GM21786 (cell line): ENCODE results near the gene SLC35E3.

Experiments used
- ATAC-seq: cut with Tn5 transposase; IDR thresholded peaks from one replicate; pipeline ENCODE4 v1.9.1; 2021; ENCODE audit not compliant: unreplicated experiment

Gene SLC35E3

DNA sequence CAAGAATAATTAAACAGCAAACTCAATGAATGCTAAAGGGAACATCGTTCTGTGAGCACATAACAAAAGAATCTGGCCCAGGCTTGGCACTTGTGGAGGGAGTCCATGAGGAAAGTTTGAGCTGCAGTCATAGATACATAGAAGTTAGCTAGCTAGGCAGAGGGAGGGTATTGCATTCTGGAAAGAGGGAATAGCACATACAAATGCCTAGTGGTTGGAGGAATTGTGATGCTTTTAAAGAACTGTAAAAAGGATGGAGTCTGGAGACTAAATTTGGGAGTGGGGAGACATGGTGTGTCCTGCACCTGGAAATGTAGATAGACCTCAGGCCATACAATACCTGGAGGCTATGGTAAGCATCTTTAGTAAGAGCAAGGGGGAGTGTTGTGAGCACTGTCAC lies 24.0 kb downstream of the SLC35E3 start:
- ATAC-seq, result no peak

DNA sequence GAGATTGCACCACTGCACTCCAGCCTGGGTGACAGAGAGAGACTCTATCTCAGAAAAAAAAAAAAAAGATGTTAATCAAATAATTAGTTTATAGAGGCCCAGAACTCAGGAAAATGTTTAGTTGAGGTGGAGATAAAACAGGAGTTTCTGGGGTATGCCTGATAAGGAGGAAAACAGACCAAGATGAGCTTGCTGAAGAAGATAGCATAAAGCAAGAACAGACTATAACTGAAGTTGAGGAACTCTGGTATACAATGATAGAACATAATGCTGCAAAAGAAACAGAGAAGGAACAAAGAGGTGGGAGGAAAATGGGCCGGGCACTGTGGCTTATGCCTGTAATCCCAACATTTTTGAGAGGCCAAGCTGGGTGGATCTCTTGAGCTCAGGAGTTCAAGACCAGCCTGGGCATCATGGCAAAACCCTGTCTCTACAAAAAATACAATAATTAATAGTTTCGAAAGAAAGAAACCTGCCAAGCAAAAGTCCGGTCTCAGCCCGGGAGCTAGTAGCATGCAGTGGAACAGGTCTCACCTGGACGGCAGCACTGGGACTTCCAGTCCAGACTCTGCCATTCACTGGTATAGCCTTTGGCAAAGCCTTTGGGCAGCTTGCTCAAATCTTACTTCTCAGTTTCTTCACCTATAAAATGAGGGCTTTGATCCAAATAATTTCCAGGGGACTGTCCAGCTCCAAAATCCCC lies 25.4 kb downstream of the SLC35E3 start:
- ATAC-seq, result no peak

DNA sequence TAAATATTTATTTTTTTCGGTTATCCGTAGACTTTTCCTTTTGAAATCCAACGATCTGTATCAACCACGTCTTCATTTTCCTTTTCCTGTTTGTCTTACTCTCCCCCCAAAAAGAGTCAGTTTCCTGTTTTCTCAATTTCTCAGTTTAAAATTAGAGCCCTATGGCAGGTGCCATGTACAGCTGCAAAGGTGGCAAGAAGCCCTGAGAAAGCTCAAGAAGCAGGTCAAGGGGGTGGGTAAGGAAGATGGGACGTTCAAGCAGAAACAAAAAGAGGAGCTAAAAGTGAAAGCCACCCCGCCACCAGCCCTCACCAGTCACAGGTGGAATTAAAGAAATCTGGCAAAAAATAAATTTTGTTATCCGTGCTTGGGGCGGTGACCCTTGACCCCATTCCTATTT lies 26.7 kb downstream of the SLC35E3 start:
- peak; percentile 72 for ATAC-seq

DNA sequence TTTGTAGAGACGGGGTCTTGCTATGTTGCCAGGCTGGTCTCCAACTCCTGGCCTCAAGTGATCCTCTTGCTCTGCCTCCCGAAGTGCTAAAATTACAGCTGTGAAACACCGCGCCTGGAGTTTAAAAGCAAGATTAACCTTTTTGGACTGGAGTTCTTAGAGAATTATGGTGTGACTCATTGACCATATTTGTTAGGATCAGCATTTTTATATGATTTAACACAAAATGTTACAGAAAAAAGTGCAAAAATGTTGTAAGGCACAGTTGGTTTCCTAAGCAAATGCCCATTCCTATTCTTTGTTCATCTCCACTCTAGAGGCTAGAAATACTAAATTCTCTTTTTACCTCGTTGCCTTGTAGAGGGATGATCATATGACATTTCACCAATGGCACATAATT lies 27.6 kb downstream of the SLC35E3 start:
- ATAC-seq, result no peak

DNA sequence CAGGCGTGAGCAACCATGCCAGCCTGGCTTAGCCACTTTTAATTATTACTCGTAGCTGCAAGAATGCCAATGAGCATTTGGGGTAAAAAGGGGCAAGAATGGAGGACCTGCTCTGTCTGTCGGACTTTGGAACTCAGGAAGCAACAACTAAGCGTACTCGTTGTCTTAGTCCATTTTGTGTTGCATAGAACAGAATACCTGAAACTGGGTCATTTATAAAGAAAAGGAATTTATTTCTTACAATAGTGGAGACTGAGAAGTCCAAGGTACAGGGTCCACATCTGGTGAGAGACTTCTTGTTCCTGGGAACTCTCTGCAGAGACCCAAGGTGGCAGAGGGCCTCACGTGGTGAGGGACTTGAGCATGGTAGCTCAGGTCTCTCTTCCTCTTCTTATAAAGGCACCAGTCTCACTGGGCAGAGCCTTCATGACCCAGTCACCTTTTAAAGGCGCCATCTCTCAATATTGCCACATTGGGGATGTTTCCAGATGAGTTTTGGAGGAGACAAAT lies 29.2 kb downstream of the SLC35E3 start:
- ATAC-seq, result no peak

DNA sequence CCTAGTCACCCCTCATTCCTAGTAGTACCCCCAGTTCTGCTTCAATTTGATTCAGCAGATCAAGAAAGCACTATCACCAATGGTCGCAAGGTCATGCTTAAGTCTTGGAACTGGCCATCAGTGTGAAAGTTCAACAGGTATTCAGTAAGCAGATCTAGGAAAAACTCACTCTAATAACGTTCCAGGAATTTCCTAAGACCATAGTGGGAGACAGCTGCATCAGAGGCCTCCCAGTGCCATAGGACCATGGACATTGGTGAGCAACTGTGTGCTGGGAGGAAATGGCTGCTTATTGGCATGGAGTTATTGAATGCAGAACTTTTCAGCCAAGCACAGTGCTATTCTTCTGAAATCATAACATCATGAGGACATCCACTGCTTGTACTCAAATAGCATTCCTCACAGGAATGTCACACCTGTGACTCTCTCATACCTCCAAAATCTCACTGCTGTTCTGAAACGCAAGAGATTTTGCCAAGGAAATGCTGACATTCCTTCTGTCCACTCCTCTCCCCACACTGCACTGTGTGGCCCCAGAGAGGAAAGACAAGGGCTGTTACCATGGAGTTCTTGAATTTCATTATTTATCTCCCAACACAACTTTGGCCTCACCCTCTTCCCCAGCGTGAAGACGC lies 31.1 kb downstream of the SLC35E3 start:
- ATAC-seq, result no peak

DNA sequence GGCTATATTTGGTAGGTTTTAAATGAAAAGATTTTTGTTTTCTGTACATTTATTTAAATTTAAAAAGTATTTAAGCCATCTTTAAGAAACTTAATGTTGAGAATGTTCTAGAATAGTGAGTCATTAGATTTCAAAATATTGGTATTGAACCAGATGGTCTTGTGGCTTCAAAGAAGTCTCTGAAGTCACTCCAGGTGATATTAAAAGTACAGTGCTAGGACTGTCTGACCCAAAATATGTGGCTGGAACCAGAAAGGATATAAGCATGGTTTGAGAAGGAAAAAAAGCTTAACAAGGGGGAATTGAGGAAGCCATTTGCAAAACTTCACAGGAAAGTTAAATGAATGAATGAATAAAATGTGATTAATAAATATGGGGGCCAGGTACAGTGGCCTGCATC lies 33.3 kb downstream of the SLC35E3 start:
- ATAC-seq, result no peak

DNA sequence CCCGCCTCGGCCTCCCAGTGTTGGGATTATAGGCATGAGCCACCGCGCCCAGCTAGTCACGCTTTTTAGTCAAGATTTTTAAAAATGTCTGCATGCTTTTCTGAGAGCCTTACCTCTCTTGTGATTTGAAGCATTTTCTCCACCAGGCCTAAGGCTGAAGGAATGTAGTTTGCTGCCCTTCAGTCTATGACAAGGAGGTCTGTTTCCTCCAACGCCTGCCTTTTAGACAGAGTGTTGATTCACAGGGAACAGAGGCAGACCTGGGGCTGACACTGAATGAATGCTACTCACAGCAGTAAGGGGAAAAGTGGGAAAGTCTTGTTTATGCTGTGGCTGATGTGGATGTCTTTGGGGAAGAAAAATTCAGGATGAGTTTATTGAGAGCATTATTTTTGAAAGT lies 34.8 kb downstream of the SLC35E3 start:
- no peak for ATAC-seq

DNA sequence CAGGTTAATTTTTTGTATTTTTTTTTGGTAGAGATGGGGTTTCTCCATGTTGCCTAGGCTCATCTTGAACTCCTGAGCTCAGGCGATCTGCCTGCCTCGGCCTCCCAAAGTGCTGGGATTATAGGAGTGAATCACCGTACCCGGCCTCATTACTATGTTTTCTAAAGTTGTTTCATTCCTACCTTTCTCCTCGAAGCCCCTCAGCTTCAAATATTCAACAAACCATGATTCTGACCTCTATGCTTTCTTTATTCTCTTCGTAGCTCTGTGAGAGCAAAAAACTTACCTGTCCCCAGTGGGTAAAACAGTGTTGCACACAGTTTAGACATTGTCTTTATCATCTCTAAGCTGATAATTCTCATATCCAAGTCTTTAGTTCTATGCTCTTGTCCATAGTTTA lies 35.8 kb downstream of the SLC35E3 start:
- no peak for ATAC-seq

DNA sequence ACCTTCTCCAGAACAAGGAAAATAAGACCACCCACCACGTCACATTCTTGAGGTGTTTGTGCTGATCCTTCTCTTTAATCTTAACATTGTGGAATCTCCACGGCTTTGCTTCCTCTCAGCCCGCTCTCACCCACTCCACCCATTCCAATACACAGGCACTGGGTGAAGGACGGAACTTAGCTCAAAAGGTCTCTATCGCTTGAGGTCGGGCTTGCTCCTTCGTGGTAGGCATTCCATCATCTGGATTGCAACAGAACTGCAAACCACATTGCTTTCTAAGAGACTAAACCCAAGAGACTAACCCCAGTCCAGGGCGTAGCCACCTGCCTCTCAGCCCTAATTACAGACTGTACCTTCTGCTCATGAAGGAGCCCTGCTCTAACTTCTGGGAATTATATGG lies 38.0 kb downstream of the SLC35E3 start:
- no peak for ATAC-seq

DNA sequence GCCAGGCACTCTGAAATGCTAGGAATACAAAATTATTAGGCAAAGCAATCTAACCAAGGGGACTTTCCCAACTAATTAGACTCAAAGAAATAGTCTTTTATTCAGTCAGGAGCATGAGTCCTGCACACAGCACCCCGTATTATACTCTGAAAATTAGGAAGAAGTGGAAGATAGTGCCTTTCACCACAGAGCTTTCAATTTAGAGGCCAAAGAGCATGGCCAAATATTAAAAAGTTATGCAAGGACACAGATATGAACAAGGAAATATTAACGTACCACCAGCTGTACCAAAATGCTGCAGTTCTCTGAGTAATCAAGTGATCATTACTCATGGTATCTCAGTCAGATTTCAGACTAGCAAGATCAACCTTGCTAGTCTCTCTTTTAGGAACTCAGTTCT lies 39.4 kb downstream of the SLC35E3 start:
- no peak for ATAC-seq

DNA sequence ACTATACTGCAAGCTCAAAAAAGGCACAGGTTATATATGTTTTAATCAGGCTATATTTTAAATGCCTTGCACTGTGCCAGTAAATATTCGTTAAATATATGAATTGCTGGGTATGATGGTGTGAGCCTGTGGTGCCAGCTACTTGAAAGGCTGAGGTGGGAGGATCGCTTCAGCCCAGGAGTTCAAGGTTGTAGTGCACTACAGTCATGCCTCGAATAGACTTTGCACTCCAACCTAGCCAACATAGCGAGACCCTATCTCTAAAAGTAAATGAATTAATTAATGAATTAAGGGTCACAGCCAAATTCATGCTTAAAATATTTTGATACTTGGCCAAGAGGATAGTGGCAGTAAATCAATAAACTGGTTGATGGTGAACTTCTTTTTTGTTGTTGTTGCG lies 39.8 kb downstream of the SLC35E3 start:
- ATAC-seq, result no peak

DNA sequence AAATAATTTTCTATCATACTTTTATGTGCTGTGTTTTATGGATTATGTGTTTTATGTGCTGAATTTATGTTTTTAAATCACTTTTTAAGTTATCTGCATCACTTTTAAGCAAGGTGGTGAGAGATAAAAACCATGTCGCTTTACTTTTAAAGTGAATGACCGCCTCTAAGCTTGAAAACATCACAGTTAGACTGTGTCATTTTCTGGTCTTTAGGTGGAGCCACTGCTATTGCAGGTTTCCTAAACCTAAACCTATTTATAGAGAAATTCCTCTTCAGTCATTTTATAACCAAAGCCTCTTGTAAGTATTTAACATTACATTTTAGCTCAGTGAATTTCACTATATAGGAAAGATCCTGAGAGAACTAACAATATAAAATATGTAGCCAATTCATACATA lies 41.0 kb downstream of the SLC35E3 start:
- peak; percentile 15 for ATAC-seq

DNA sequence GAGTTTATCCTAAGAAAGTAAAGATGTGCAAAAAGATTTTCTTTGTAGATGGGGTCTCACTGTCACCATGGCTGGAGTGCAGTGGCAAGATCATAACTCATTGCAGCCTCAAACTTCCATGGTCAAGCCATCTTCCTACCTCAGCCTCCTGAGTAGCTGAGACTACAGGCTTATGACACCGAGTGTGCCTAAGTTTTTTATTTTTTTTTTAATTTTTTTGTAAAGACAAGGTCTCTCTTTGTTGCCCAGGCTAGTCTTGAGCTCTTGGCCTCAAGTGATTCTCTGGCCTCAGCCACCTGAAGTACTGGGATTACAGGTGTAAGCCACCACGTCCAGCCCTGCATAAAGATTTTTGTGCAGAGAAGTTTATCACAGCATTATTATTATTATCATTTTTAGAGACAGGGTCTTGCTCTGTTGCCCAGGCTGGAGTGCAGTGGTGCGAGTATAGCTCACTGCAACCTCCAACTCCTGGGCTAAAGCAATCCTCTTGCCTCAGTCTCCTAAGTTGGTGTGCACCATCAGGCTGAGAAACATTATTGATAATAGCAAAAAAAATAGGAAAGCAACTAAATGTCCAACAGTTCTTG lies 42.7 kb downstream of the SLC35E3 start:
- ATAC-seq, result no peak

DNA sequence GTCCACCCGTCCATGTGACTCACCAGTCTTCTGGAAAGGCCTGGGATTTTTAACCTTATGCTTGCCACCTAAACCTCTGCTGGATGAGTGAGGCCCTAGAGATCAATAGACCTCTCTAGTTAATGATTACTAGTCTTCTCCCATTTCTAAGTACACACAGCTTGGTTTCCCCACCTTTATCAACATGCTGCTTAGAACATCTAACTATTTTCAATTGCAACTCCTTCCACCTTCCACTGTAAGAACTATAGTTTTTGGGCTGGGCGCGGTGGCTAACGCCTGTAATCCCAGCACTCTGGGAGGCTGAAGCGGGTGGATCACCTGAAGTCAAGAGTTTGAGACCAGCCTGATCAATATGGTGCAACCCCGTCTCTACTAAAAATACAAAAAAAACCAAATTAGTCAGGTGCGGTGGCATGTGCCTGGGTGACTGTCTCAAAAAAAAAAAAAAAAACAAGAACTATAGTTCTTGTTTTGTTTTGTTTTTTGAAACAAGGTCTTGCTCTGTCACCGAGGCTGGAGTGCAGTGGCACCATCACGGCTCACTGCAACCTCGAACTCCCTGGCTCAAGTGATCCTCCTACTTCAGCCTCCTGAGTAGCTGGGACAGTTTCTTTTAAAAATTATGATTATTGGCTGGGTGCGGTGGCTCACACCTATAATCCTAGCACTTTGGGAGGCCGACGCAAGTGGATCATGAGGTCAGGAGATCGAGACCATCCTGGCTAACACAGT lies 43.3 kb downstream of the SLC35E3 start:
- no peak for ATAC-seq

DNA sequence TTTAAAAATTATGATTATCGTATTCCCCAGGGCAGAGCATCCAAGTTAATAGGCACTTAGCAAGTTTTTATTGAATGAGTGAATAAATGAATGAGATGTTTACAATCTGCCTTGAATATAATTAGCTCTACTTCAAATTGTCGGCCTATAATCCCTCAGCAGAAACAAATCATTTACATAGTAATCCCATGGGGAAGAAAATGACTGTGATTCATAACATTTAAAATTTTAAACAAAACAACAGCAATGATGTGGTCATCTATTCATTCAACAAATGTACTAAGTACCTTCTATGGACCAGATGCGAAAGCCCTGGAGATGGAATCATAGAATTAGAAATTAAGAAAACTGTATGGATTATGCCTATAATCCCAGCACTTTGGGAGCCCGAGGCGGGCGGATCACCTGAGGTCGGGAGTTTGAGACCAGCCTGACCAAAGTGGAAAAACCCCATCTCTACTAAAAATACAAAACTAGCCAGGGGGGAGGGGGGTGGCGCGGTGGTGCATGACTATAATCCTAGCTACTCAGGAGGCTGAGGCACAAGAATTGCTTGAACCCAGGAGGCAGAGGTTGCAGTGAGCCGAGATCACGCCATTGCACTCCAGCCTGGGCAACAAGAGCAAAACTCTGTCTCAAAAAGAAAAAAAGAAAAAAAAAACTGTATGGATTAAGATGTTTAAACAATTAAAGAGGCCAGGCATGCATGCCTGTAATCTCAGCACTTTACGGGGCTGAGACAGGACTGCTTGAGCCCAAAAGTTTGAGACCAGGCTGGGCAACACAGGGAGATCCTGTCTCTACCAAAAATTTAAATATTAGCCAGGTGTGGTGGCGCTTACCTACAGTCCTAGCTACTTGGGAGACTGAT lies 44.3 kb downstream of the SLC35E3 start:
- no peak for ATAC-seq

DNA sequence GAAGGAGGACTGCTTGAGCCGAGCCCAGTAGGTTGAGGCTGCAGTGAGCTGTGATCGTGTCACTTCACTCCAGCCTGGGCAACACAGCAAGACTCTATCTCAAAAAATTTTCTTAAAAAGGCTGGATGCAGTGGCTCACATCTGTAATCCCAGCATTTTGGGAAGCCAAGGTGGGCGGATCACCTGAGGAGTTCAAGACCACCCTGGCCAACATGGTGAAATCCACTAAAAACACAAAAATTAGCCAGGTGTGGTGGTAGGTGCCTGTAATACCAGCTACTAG lies 44.9 kb downstream of the SLC35E3 start:
- no peak for ATAC-seq

DNA sequence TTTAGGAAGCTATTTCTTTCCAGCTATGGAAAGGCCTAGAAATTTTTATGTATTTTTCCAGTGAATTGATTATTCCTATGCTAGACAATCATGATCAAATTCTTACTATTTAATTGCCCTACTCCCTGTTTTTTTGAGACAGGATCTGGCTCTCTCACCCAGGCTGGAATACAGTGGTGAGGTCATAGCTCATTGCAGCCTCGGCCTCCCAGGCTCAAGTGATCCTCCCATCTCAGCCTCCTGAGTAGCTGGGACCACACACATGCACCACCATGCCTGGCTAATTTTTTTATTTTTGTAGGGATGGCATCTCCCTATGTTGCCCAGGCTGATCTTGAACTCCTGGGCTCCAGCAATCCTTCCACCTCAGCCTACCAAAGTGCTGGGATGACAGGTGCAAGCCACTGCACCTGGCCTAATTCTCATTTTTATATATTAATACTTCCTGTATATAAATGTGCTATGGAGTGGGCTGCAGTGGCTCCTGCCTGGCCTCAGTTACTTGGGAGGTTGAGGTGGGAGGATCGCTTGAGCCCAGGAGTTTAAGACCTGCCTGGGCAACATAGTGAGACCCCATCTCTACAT lies 46.0 kb downstream of the SLC35E3 start:
- ATAC-seq, result no peak

DNA sequence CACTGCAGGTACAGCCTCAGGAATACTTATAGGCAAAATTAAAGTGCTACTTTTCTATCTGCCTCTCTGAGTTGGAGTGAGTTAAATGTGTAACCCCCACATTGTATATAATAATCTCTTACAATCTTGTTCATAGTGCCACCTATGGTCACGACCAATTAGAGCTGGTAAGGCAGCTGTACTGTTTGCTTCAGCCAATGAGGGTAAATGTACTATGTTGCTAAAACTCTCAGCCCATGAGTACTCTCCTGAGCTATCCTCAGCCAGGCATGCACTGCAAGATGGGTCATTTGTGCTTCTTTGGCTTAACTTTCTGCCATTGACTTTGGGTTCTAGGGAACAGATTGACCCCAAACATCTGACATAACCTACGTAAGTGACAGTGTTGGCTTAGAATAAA lies 47.0 kb downstream of the SLC35E3 start:
- ATAC-seq, result peak; percentile 97

DNA sequence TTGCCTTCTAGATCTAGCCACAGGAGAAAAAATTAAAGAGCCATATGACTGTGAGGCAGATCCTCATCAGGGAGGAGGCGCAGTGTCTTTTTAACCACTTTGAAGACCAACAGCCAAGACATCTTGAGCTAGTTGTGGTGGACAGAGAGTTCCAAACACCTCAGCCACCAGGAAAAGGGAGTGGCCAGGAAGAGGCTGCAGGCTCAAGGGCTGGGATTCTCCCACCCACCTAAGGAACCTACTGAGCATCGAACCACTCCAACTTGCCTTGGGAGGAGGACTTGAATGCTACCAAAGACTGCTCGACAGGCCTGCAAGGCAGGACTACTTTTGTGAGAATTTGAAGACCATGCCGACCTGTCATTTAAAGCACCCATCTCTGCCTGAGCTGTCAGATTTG lies 47.5 kb downstream of the SLC35E3 start:
- no peak for ATAC-seq
